Sigmoid colon (tissue), 7 donors: Measurements from ENCODE around the gene OR51I2. TPM values are rescaled to one million over a fixed set of nuclear protein-coding genes. Genes with fewer than 3 reads are reported as not detected.

Source experiments
- DNase-seq: peaks from one replicate; pipeline ENCODE4 v3.0.0-alpha.2; 2019
- H3K27ac ChIP-seq, 4 donors: fragments of 200-600 bp; sonication (generic); one replicate each; pipeline ENCODE4 v1.5.1; 2016 to 2019; ENCODE audit warnings: mild to moderate bottlenecking in 1 of 4
- H3K27me3 ChIP-seq, 3 donors: fragments of 200-600 bp; sonication (generic); one replicate each; pipeline ENCODE4 v1.5.1; 2019; ENCODE audit warnings: mild to moderate bottlenecking in 1 of 3
- H3K36me3 ChIP-seq, 4 donors: fragments of 200-600 bp; sonication (generic); one replicate each; pipeline ENCODE4 v1.5.1; 2016 to 2019
- H3K4me1 ChIP-seq, 4 donors: fragments of 200-600 bp; sonication (generic); one replicate each; pipeline ENCODE4 v1.5.1; 2017 to 2019
- H3K4me3 ChIP-seq, 4 donors: fragments of 200-600 bp; sonication (generic); one replicate each; pipeline ENCODE4 v1.5.1; 2017 to 2019; ENCODE audit warnings: mild to moderate bottlenecking in 2 of 4, moderate library complexity in 1 of 4
- H3K9me3 ChIP-seq, 4 donors: fragments of 200-600 bp in 3 of 4; sonication (generic) in 3 of 4; one replicate each; pipeline versions ENCODE4 v1.5.1 to v1.6.1; 2013 to 2019
- EP300 ChIP-seq, 4 donors: sonication (generic); formaldehyde crosslinking; IDR thresholded peaks; one replicate each; pipeline ENCODE4 v1.6.1; 2017; ENCODE audit warnings: antibody characterized with exemption in 4 of 4
- POLR2A ChIP-seq, 2 donors: fragments of 450-650 bp; IDR thresholded peaks; one replicate each; pipeline ENCODE4 v1.6.1; 2016; ENCODE audit warnings: antibody characterized with exemption in 2 of 2, mild to moderate bottlenecking in 2 of 2, moderate library complexity in 2 of 2
- POLR2AphosphoS5 ChIP-seq, 4 donors: sonication (generic); formaldehyde crosslinking; IDR thresholded peaks; one replicate each; pipeline ENCODE4 v1.6.1; 2017; ENCODE audit warnings: antibody characterized with exemption in 4 of 4
- WGBS, 2 donors: extraction: QIAGEN DNeasy Blood & Tissue Kit; methylation state at CpG; one replicate each; pipeline ENCODE4 v1.1.7; 2013; 5-methylcytosine and 5-hydroxymethylcytosine counted together
- intact Hi-C: fragments of 100-400 bp; cut with DNase I; formaldehyde crosslinking; loops from one replicate; pipeline ENCODE4 v1.15.1; 2023
- polyA plus RNA-seq, 3 donors: library from polyadenylated mRNA; stranded (reverse); fragments of 200-250 nt; gene quantifications; one replicate each; pipeline ENCODE4 v1.2.3, GENCODE V29; 2013
- total RNA-seq, 4 donors: library from RNA; depleted of rRNA; stranded (reverse); fragments of >200 nt; gene quantifications; one replicate each; pipeline ENCODE4 v1.1.0, GENCODE V29; 2016
- TF ChIP-seq, protein P1 (sequence below), 4 experiments: fragments of 450-650 bp in 3 of 4; fragments of 200-600 bp in 1 of 4; IDR thresholded peaks; one replicate each; pipeline ENCODE4 v1.5.1; 2016 to 2019; ENCODE audit warnings: antibody characterized with exemption in 4 of 4, mild to moderate bottlenecking in 3 of 4, moderate library complexity in 2 of 4
- donor health status: healthy with polysubstance abuse.
- donor health status: Bipolar disorder and iron deficiency.
- donor health status: healthy.

OR51I2 gene
- total and polyA plus RNA-seq, 7 donors, result not detected

DNA sequence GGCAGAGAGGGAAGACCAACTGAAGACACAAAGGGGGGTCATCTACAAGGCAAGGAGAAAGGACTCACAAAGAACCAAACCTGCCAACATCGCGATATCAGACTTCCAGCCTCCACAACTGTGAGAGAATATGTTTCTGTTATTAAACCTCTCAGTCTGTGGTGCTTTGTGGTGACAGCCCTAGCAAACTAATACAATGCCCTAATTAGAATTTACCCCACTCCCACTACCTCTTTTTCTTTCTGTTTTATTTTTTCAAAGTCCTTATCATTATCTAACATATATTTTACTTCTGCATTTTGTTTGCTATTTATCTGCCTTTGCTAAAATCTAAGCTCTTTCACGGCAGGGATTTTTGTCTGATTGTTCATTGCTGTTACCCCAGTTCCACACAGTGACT lies 36.9 kb downstream of the OR51I2 start:
- DNase-seq, result no peak
- no peak for TF ChIP-seq POLR2A (IDR thresholded peaks at IDR 0.05)
- no peak for TF ChIP-seq EP300 (IDR thresholded peaks at IDR 0.05)
- TF ChIP-seq, protein P1, sequence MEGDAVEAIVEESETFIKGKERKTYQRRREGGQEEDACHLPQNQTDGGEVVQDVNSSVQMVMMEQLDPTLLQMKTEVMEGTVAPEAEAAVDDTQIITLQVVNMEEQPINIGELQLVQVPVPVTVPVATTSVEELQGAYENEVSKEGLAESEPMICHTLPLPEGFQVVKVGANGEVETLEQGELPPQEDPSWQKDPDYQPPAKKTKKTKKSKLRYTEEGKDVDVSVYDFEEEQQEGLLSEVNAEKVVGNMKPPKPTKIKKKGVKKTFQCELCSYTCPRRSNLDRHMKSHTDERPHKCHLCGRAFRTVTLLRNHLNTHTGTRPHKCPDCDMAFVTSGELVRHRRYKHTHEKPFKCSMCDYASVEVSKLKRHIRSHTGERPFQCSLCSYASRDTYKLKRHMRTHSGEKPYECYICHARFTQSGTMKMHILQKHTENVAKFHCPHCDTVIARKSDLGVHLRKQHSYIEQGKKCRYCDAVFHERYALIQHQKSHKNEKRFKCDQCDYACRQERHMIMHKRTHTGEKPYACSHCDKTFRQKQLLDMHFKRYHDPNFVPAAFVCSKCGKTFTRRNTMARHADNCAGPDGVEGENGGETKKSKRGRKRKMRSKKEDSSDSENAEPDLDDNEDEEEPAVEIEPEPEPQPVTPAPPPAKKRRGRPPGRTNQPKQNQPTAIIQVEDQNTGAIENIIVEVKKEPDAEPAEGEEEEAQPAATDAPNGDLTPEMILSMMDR (IDR thresholded peaks at IDR 0.05), result no peak
- no peak for TF ChIP-seq POLR2AphosphoS5 (IDR thresholded peaks at IDR 0.05)
- H3K9me3 ChIP-seq, result no peaks in the 10 kb centered on the region
- H3K4me1 ChIP-seq, result no peaks in the 10 kb centered on the region
- H3K4me3 ChIP-seq, result no peak overlapping the region
- no peak overlapping the region for H3K27ac ChIP-seq
- intact Hi-C loops, result no loop called here
- no peaks in the 10 kb centered on the region for H3K36me3 ChIP-seq
- WGBS, 2 donors, result 77 to 86% methylated on average over 3 of the region's 3 CpGs
- H3K27me3 ChIP-seq, result no peaks in the 10 kb centered on the region

DNA sequence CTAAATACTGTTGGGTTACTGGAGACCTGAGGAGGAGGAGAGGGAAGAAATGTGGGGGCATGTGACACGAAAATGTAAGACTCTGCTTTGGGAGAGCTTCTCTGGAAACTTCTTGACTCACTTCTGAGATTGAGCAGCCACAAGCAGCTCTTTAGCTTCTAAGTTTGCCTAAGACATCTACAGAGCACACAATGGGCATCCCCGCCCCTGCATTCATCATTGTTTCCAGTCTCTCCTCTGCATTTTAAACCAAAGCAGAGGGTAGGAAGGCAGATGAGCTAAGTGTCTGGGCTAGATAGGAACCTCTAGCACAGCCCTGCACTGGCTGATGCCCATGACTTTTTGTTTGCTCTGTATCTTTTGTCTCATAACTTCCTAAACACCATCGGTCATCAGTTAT lies 37.3 kb downstream of the OR51I2 start:
- intact Hi-C loops, result no loop called here
- WGBS, 2 donors, result 53 to 56% methylated on average over 3 of the region's 3 CpGs

DNA sequence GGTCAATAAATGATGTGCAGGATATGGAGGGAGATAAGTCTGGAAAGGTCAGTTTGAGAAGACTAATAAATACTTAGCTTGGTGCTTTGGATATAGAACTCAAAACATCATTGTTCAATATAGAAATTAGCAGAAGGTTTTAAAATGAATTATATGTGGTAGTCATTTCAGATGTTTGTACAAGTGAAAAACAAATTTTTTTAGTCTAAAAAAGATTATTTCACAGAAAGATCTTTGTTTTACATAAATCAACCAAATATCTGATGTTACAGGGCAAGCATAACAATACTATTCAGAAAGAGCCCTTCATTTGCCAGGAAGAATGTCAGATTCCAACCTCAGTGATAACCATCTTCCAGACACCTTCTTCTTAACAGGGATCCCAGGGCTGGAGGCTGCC lies 39.3 kb downstream of the OR51I2 start, which contains the start of gene OR52D1:
Gene OR52D1, plus strand, starts transcription at position 301 of the 400 bp plus-strand sequence. Its CDS starts 22 bp downstream, at position 323.
- Histone ChIP-seq H3K27me3 (no peaks in the 10 kb centered on the region), H3K4me3 (no peak within 1 kb of the TSS), H3K9me3 (no peaks in the 10 kb centered on the region), H3K36me3 (no peaks in the 10 kb centered on the region), H3K4me1 (no peaks in the 10 kb centered on the region), H3K27ac (no peak within 1 kb of the TSS)
- no peak for DNase-seq
- TF ChIP-seq EP300 (IDR thresholded peaks at IDR 0.05), result no peak
- TF ChIP-seq POLR2AphosphoS5 (IDR thresholded peaks at IDR 0.05), result no peak
- TF ChIP-seq, protein P1 (IDR thresholded peaks at IDR 0.05), result no peak
- TF ChIP-seq POLR2A (IDR thresholded peaks at IDR 0.05), result no peak
- intact Hi-C loops, result no loop called here

More for the DNA sequence above, 37.3 kb downstream of the OR51I2 start:
- Histone ChIP-seq H3K27me3 (no peaks in the 10 kb centered on the region), H3K4me1 (no peaks in the 10 kb centered on the region), H3K9me3 (no peaks in the 10 kb centered on the region), H3K36me3 (no peaks in the 10 kb centered on the region), H3K27ac (no peak overlapping the region), H3K4me3 (no peak overlapping the region)
- no peak for DNase-seq
- TF ChIP-seq POLR2A (IDR thresholded peaks at IDR 0.05) (no peak), EP300 (IDR thresholded peaks at IDR 0.05) (no peak), POLR2AphosphoS5 (IDR thresholded peaks at IDR 0.05) (no peak)
- TF ChIP-seq, protein P1 (IDR thresholded peaks at IDR 0.05), result no peak

DNA sequence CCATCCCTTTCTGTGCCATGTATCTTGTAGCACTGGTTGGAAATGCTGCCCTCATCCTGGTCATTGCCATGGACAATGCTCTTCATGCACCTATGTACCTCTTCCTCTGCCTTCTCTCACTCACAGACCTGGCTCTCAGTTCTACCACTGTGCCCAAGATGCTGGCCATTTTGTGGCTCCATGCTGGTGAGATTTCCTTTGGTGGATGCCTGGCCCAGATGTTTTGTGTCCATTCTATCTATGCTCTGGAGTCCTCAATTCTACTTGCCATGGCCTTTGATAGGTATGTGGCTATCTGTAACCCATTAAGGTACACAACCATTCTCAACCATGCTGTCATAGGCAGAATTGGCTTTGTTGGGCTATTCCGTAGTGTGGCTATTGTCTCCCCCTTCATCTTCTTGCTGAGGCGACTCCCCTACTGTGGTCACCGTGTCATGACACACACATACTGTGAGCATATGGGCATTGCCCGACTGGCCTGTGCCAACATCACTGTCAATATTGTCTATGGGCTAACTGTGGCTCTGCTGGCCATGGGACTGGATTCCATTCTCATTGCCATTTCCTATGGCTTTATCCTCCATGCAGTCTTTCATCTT lies 39.8 kb downstream of the OR51I2 start:
- Histone ChIP-seq H3K4me1 (no peaks in the 10 kb centered on the region), H3K36me3 (no peaks in the 10 kb centered on the region), H3K9me3 (no peaks in the 10 kb centered on the region), H3K4me3 (no peak overlapping the region), H3K27me3 (no peaks in the 10 kb centered on the region), H3K27ac (no peak overlapping the region)
- WGBS, 2 donors, result 95 to 97% methylated on average over 4 of the region's 4 CpGs
- TF ChIP-seq POLR2AphosphoS5 (IDR thresholded peaks at IDR 0.05), result no peak
- no peak for TF ChIP-seq POLR2A (IDR thresholded peaks at IDR 0.05)
- TF ChIP-seq EP300 (IDR thresholded peaks at IDR 0.05), result no peak
- TF ChIP-seq, protein P1 (IDR thresholded peaks at IDR 0.05), result no peak
- DNase-seq, result no peak
- intact Hi-C loops, result no loop called here
